Common myeloid progenitor, CD34-positive (primary cell): Measurements from ENCODE around the gene RAD50.

Source experiments
- CTCF ChIA-PET: fragments of 350-600 bp; sonication (Branson Sonifier 250); formaldehyde crosslinking; loops from one replicate; lab custom pipeline; 2021; ENCODE audit warnings: antibody characterized with exemption; lab: Charles Lee
- POLR2A ChIA-PET: fragments of 350-600 bp; sonication (Branson Sonifier 250); formaldehyde crosslinking; loops from one replicate; lab custom pipeline; 2021; ENCODE audit warnings: antibody characterized with exemption; lab: Charles Lee
- DNase-seq, 3 donors: peaks; one replicate each; pipeline versions ENCODE4 v3.0.0 to v3.0.0-alpha.2; 2013
- H3K27ac ChIP-seq, 2 experiments: 1 replicate in 1 of 2; 2 replicates in 1 of 2; pipeline ENCODE4 v1.7.0; 2013; ENCODE audit warnings: inconsistent platforms in 2 of 2, low read length in 2 of 2, mild to moderate bottlenecking in 2 of 2, low read depth in 1 of 2, moderate library complexity in 1 of 2; ENCODE audit not compliant: severe bottlenecking in 2 of 2, insufficient read depth in 1 of 2, poor library complexity in 1 of 2
- H3K27me3 ChIP-seq, 5 experiments: replicated peaks in 2 of 5; 1 replicate in 3 of 5; 2 replicates in 2 of 5; pipeline versions ENCODE4 v1.6.1 to v1.7.0; 2013; ENCODE audit warnings: low read length in 4 of 5, mild to moderate bottlenecking in 2 of 5, moderate library complexity in 2 of 5, inconsistent platforms in 1 of 5; ENCODE audit not compliant: insufficient read depth in 5 of 5, control insufficient read depth in 4 of 5
- H3K36me3 ChIP-seq, 4 experiments: 1 replicate in 2 of 4; 2 replicates in 2 of 4; pipeline versions ENCODE4 v1.6.1 to v1.7.0; 2013; ENCODE audit warnings: low read length in 3 of 4, control low read depth in 1 of 4, mild to moderate bottlenecking in 1 of 4; ENCODE audit not compliant: control insufficient read depth in 4 of 4, insufficient read depth in 4 of 4
- H3K4me1 ChIP-seq, 4 experiments: 1 replicate in 3 of 4; 2 replicates in 1 of 4; pipeline versions ENCODE4 v1.6.1 to v1.7.1; 2013; ENCODE audit warnings: low read length in 3 of 4, mild to moderate bottlenecking in 3 of 4, control low read depth in 1 of 4, inconsistent platforms in 1 of 4, moderate library complexity in 1 of 4; ENCODE audit not compliant: control insufficient read depth in 4 of 4, insufficient read depth in 4 of 4; ENCODE audit errors: control extremely low read depth in 1 of 4
- H3K4me3 ChIP-seq, 7 experiments: 1 replicate in 4 of 7; 2 replicates in 3 of 7; pipeline versions ENCODE4 v1.5.1 to v1.7.0; 2013; ENCODE audit warnings: mild to moderate bottlenecking in 7 of 7, low read length in 6 of 7, moderate library complexity in 6 of 7, inconsistent platforms in 2 of 7, low read depth in 2 of 7, control low read depth in 1 of 7; ENCODE audit not compliant: insufficient read depth in 4 of 7, control insufficient read depth in 1 of 7; ENCODE audit errors: extremely low read depth in 1 of 7
- H3K9me3 ChIP-seq, 5 experiments: 1 replicate in 4 of 5; 2 replicates in 1 of 5; pipeline versions ENCODE4 v1.6.1 to v1.7.1; 2013; ENCODE audit warnings: low read length in 4 of 5, mild to moderate bottlenecking in 2 of 5, inconsistent platforms in 1 of 5, low read depth in 1 of 5, moderate library complexity in 1 of 5; ENCODE audit not compliant: control insufficient read depth in 4 of 5, insufficient read depth in 2 of 5; ENCODE audit errors: control extremely low read depth in 1 of 5
- WGBS: methylation state at CpG from one replicate; pipeline ENCODE4 v1.1.5; 2013; ENCODE audit not compliant: insufficient coverage; 5-methylcytosine and 5-hydroxymethylcytosine counted together

The RAD50 gene

DNA sequence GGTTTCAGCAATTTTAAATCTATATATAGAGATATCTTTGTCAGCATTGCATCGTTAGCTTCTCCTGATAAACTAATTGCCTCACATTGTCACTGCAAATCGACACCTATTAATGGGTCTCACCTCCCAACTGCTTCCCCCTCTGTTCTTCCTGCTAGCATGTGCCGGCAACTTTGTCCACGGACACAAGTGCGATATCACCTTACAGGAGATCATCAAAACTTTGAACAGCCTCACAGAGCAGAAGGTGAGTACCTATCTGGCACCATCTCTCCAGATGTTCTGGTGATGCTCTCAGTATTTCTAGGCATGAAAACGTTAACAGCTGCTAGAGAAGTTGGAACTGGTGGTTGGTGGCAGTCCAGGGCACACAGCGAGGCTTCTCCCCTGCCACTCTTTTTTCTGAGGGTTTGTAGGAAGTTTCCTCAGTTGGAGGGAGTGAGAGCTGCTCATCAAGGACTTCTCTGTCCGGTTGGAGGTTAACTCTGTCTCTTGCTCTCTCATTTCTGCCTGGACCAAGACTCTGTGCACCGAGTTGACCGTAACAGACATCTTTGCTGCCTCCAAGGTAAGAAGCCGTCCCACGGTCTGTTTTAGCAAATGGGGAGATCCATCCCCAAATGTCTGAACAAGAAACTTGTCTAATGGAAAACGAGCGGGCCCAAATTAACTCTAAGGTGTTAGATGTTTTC lies 117.3 kb downstream of the RAD50 start, which contains the start of gene IL4:
Gene IL4, plus strand, starts transcription at position 51 of the 692 bp plus-strand sequence. Its CDS starts 62 bp downstream, at position 113.
- WGBS = 94% methylated on average over 14 of the region's 14 CpGs
- Histone ChIP-seq H3K4me1 (no peaks in the 10 kb centered on the region), H3K36me3 (no peaks in the 10 kb centered on the region), H3K9me3 (no peaks in the 10 kb centered on the region), H3K27ac (no peak within 1 kb of the TSS), H3K4me3 (no peak within 1 kb of the TSS), H3K27me3 (no peaks in the 10 kb centered on the region)
- ChIA-PET POLR2A (no interaction called here), CTCF (no interaction called here)
- DNase-seq = no peak

DNA sequence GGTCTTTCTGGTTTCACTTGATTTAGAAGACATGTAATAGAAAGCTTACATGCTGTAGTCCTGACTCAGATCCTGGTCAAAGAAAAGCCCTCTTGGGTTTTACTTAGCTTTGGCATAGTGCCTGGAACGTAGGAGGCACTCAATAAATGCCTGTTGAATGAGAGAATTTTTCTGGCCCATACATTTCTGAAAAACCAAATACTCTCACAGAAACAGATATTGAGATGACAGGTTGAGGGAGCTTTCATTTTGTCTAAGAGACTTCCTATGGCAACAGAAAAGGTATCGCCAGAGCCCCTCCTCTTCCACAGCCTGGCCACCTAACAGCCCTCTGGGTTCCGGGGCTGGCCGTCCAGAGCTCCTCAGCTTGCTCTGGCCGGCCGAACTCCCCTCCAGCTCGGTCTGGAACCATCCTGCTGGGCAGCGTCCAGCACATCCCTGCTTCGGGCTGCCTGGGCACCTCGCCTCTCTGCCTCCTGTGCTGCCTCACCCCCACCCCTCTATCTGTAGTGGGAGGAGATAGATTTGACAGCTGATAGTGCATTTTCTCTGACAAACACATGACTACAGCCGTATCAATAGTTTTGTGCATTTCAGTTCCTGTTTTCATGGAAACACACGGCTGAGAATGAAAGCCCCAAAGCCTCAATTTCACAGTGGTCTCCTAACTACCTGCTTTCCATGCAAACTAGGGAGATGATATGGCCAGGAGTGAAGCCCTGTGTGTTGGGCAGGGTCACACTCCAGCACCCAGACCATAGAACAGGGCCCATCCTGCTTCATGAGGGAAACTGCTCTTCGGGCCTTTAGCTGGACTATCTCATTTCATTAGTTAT lies 118.1 kb downstream of the RAD50 start:
- CTCF ChIA-PET = interaction anchor here (1.3 kb wide), 1 partner anchor 20 kb away, joined by 3 read pairs; no protein-coding TSS in a partner anchor
- Histone ChIP-seq H3K9me3 (no peaks in the 10 kb centered on the region), H3K27me3 (no peaks in the 10 kb centered on the region), H3K36me3 (no peaks in the 10 kb centered on the region), H3K27ac (no peak overlapping the region), H3K4me3 (no peak overlapping the region), H3K4me1 (no peaks in the 10 kb centered on the region)
- DNase-seq = no peak
- POLR2A ChIA-PET = no interaction called here
- 88% methylated on average over 10 of the region's 13 CpGs for WGBS

- Histone ChIP-seq H3K36me3 (no peaks in the 10 kb centered on the region), H3K4me3 (no peak overlapping the region), H3K27ac (no peak overlapping the region), H3K9me3 (no peaks in the 10 kb centered on the region), H3K27me3 (no peaks in the 10 kb centered on the region), H3K4me1 (no peaks in the 10 kb centered on the region)
- DNase-seq = no peak
- POLR2A ChIA-PET = interaction anchor here (0.6 kb wide), 1 partner anchor 325 kb away, joined by 3 read pairs; no protein-coding TSS in a partner anchor
- CTCF ChIA-PET = interaction anchor here (1.3 to 1.4 kb wide), 2 partner anchors 18 to 28 kb away, joined by 3 read pairs; no protein-coding TSS in a partner anchor
- WGBS = over 99% methylated on average over 8 of the region's 11 CpGs
Measured at GRCh38 chr5:132675936-132676689, 119.3 kb downstream of the RAD50 start.

- Histone ChIP-seq H3K9me3 (no peaks in the 10 kb centered on the region), H3K4me1 (no peaks in the 10 kb centered on the region), H3K36me3 (no peaks in the 10 kb centered on the region), H3K27ac (no peak overlapping the region), H3K4me3 (no peak overlapping the region), H3K27me3 (no peaks in the 10 kb centered on the region)
- ChIA-PET CTCF (interaction anchor here (1.4 kb wide), 1 partner anchor 27 kb away, joined by 3 read pairs; no protein-coding TSS in a partner anchor), POLR2A (interaction anchor here (0.6 kb wide), 1 partner anchor 326 kb away, joined by 3 read pairs; no protein-coding TSS in a partner anchor)
- DNase-seq = no peak
- WGBS = 88% methylated on average over 7 of the region's 7 CpGs
Measured at GRCh38 chr5:132677191-132677590, 120.4 kb downstream of the RAD50 start.

GRCh38 chr5:132677682-132678400 lies 121.1 kb downstream of the RAD50 start:
- no peaks in the 10 kb centered on the region for H3K4me1 ChIP-seq
- no peak for DNase-seq
- no peaks in the 10 kb centered on the region for H3K27me3 ChIP-seq
- no peaks in the 10 kb centered on the region for H3K9me3 ChIP-seq
- no peak overlapping the region for H3K4me3 ChIP-seq
- WGBS = 90% methylated on average over 6 of the region's 15 CpGs
- POLR2A ChIA-PET = no interaction called here
- no peak overlapping the region for H3K27ac ChIP-seq
- H3K36me3 ChIP-seq = no peaks in the 10 kb centered on the region
- CTCF ChIA-PET = no interaction called here

- no peaks in the 10 kb centered on the region for H3K4me1 ChIP-seq
- WGBS = 100% methylated on average over 1 of the region's 1 CpG
- no peaks in the 10 kb centered on the region for H3K9me3 ChIP-seq
- no peak overlapping the region for H3K27ac ChIP-seq
- H3K4me3 ChIP-seq = no peak overlapping the region
- no peaks in the 10 kb centered on the region for H3K36me3 ChIP-seq
- POLR2A ChIA-PET = no interaction called here
- H3K27me3 ChIP-seq = no peaks in the 10 kb centered on the region
- CTCF ChIA-PET = no interaction called here
- no peak for DNase-seq
Measured at GRCh38 chr5:132678735-132679134, 122.0 kb downstream of the RAD50 start.
